Mesothelial cell of epicardium (in vitro differentiated cells): ENCODE data around the gene LRRFIP2. TPM values are rescaled to one million over a fixed set of nuclear protein-coding genes. Genes with fewer than 3 reads are reported as not detected.

ENCODE experiments used
- DNase-seq, 2 experiments: peaks; one replicate each; pipeline ENCODE4 v3.0.0; 2021; ENCODE audit warnings: low spot score in 2 of 2; ENCODE audit not compliant: unreplicated experiment in 2 of 2
- H3K27ac Mint-ChIP-seq: 2 replicates; pipeline ENCODE4 v1.8.0; 2021; ENCODE audit warnings: mixed read lengths
- H3K27me3 Mint-ChIP-seq: 2 replicates; pipeline ENCODE4 v1.8.0; 2021; ENCODE audit warnings: low read depth, mixed read lengths
- H3K36me3 Mint-ChIP-seq: 2 replicates; pipeline ENCODE4 v1.8.0; 2021; ENCODE audit warnings: mixed read lengths
- H3K4me1 Mint-ChIP-seq: 2 replicates; pipeline ENCODE4 v1.8.0; 2021; ENCODE audit warnings: mixed read lengths
- H3K4me3 Mint-ChIP-seq: 2 replicates; pipeline ENCODE4 v1.8.0; 2021; ENCODE audit warnings: mild to moderate bottlenecking, moderate library complexity, mixed read lengths
- H3K9me3 Mint-ChIP-seq: 2 replicates; pipeline ENCODE4 v1.8.0; 2021; ENCODE audit warnings: mixed read lengths
- total RNA-seq: library from RNA; stranded (reverse); gene quantifications from 3 replicates; pipeline ENCODE4 v1.2.1, GENCODE V29; 2021
- TF ChIP-seq, protein P1 (sequence below): fragments of 200-600 bp; sonication (generic); IDR thresholded peaks from one replicate; pipeline ENCODE4 v1.5.0; 2021; ENCODE audit warnings: antibody characterized with exemption; ENCODE audit not compliant: unreplicated experiment

Gene LRRFIP2
- total RNA-seq, 1 donor from 2014 or later = 41.7 TPM

DNA sequence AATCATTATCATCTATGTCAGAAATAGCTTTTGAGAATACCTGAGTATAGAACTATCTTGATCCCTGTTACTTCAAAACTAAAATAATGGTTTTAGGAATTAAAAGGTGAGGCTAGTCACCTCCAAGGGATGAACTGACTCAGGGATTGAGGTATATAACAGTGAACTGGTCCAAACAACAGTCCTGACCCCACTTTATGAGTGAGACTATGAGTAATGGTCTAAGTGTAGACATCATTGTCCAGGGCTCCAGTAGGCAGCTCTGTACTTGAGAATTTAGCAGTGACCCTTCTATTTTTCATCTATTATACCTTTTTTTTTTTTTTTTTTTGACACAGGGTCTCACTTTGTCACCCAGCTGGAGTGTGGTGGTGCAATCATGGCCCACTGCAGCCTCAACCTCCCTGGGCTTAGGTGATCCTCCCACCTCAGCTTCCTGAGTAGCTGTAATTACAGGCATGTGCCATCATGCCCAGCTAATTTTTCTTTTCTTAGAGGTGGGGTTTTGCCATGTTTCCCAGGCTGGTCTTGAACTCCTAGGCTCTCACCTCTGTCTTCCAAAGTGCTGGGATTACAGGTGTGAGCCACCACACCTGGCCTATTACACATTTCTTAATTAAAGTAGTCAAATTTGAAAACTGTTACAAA lies 144.7 kb downstream of the LRRFIP2 start:
- DNase-seq = no peak
- Mint-ChIP-seq H3K9me3 (peaks cover 14% of the 10 kb centered on the region), H3K27me3 (no peaks in the 10 kb centered on the region), H3K36me3 (peaks cover 37% of the 10 kb centered on the region), H3K27ac (no peak overlapping the region), H3K4me3 (no peak overlapping the region), H3K4me1 (no peaks in the 10 kb centered on the region)
- TF ChIP-seq, protein P1, sequence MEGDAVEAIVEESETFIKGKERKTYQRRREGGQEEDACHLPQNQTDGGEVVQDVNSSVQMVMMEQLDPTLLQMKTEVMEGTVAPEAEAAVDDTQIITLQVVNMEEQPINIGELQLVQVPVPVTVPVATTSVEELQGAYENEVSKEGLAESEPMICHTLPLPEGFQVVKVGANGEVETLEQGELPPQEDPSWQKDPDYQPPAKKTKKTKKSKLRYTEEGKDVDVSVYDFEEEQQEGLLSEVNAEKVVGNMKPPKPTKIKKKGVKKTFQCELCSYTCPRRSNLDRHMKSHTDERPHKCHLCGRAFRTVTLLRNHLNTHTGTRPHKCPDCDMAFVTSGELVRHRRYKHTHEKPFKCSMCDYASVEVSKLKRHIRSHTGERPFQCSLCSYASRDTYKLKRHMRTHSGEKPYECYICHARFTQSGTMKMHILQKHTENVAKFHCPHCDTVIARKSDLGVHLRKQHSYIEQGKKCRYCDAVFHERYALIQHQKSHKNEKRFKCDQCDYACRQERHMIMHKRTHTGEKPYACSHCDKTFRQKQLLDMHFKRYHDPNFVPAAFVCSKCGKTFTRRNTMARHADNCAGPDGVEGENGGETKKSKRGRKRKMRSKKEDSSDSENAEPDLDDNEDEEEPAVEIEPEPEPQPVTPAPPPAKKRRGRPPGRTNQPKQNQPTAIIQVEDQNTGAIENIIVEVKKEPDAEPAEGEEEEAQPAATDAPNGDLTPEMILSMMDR = no peak

DNA sequence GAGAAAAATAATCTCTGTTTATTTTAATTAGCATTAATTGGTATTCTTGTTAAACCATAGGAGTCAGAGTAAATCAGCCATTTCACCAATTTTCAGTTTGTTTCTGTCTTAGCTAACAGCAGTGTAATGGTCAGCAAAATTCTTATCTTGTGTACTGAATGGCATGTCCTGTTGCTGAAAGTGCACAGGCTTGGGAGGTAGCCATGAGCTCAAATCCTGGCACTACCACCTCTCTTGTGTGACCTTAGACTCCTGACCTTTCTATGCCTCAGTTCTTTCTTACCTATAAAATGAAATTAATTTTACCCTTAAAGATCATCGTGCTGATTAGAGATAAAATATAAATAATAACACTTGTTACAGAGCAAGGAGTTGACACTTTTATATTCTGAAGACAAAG lies 145.3 kb downstream of the LRRFIP2 start:
- H3K27ac Mint-ChIP-seq = no peak overlapping the region
- H3K27me3 Mint-ChIP-seq = no peaks in the 10 kb centered on the region
- no peaks in the 10 kb centered on the region for H3K4me1 Mint-ChIP-seq
- peaks cover 39% of the 10 kb centered on the region for H3K36me3 Mint-ChIP-seq
- TF ChIP-seq, protein P1 = no peak
- H3K4me3 Mint-ChIP-seq = no peak overlapping the region
- DNase-seq = no peak
- H3K9me3 Mint-ChIP-seq = peaks cover 16% of the 10 kb centered on the region

DNA sequence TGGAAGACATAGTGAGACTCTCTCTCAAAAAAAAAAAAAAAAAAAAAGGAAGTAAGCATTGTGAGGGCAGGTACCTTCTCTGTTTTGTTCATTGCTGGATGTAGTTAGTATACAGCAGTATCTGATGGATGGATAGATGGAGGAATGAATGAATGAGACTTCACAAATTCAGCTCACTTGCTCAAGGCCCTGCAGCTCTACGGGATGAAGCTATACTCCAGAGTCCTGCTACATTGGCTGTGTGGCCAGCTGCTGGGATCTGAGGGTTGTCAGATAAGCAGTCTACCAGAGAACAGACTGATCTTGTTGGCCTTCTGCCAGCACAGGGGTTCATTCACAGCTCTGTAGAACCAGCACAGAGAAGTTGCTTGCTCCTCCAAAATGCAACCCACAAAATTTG lies 146.1 kb downstream of the LRRFIP2 start:
- no peak overlapping the region for H3K4me3 Mint-ChIP-seq
- H3K9me3 Mint-ChIP-seq = peaks cover 20% of the 10 kb centered on the region
- H3K27ac Mint-ChIP-seq = no peak overlapping the region
- peaks cover 43% of the 10 kb centered on the region for H3K36me3 Mint-ChIP-seq
- H3K4me1 Mint-ChIP-seq = no peaks in the 10 kb centered on the region
- TF ChIP-seq, protein P1 = no peak
- H3K27me3 Mint-ChIP-seq = no peaks in the 10 kb centered on the region
- DNase-seq = no peak

DNA sequence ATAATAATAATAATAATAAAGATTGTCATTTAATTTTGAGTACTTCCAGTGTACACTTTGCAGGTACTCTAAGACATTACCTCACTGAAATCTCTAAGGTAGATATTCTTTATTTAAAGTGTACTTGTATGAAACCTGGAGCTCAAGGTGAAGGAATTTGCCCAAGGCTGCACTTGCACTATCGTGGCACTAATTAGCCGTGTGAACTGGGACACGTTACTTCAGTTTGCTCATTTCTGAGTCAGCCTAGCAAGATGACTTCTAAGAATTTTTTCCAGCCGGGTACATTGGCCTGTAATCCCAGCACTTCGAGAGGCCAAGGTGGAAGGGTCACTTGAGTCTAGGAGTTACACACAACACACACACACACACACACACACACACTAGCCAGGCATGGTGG lies 147.5 kb downstream of the LRRFIP2 start:
- H3K27me3 Mint-ChIP-seq = no peaks in the 10 kb centered on the region
- H3K4me1 Mint-ChIP-seq = no peaks in the 10 kb centered on the region
- TF ChIP-seq, protein P1 = no peak
- no peak for DNase-seq
- H3K4me3 Mint-ChIP-seq = no peak overlapping the region
- H3K27ac Mint-ChIP-seq = no peak overlapping the region
- H3K36me3 Mint-ChIP-seq = peaks cover 53% of the 10 kb centered on the region
- peaks cover 29% of the 10 kb centered on the region for H3K9me3 Mint-ChIP-seq

DNA sequence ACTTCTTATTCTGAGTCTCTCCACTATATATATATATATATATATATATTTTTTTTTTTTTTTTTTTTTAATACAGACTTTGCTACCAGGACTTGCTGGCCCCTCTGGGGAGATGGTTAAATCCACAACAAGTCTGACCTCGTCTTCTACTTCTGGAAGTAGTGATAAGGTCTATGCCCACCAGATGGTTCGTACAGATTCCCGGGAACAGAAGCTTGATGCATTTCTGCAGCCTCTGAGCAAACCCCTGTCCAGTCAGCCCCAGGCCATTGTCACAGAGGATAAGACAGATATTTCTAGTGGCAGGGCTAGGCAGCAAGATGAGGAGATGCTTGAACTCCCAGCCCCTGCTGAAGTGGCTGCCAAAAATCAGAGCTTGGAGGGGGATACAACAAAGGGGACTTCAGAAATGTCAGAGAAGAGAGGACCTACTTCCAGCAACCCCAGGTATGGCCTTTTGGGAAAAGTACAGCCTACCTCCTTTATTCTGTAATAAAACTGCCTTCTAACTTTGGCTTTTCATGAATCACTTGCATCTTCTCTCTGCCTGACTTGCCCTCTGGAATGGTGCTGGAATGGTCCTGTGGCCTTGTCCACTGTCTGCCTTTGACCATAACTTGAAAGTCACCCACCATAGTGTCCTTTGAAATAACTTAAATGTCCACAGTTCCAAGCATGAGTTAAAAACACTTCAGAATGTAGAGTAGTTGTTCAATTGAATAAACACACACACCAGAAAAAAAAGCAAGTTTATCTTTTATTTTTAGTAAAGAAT lies 148.6 kb downstream of the LRRFIP2 start:
- peaks cover 62% of the 10 kb centered on the region for H3K36me3 Mint-ChIP-seq
- peaks cover 29% of the 10 kb centered on the region for H3K9me3 Mint-ChIP-seq
- no peak overlapping the region for H3K4me3 Mint-ChIP-seq
- TF ChIP-seq, protein P1 = no peak
- no peaks in the 10 kb centered on the region for H3K27me3 Mint-ChIP-seq
- H3K4me1 Mint-ChIP-seq = no peaks in the 10 kb centered on the region
- H3K27ac Mint-ChIP-seq = no peak overlapping the region
- no peak for DNase-seq
